Measurements from ENCODE around the gene SARS1. TPM values are rescaled to one million over a fixed set of nuclear protein-coding genes. Genes with fewer than 3 reads are reported as not detected.

The SARS1 gene
- total and polyA plus RNA-seq, 4 donors = 118 to 212 (median 147) TPM

DNA sequence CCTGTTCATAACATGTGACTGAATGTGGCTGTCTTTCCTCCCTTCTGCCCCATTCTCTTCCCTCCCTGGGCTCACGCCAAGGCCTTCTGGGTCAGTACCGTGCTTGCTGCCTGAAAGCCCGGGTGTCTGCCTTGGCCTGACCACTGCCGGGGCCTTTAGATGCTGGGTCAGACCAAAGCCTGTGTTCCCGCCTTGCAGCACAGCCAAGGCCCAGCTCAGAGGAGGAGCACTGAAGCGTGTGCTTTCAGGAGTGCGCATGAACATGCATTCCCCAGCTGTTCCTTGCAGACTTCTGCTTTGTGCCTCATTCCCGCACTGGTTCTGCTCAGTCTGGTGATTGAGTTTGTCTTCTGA is 27.0 kb upstream of the SARS1 start:
- H3K4me1 ChIP-seq (ENCODE audit: control insufficient read depth in 5 of 5, insufficient read depth in 5 of 5, low read length in 5 of 5) = peaks cover 0 to 44% (median 15%) of the 10 kb centered on the region in 5 donors
- peak; percentile 39 for ATAC-seq (ENCODE audit: insufficient read depth, low FRiP score)
- TF ChIP-seq, protein P1, sequence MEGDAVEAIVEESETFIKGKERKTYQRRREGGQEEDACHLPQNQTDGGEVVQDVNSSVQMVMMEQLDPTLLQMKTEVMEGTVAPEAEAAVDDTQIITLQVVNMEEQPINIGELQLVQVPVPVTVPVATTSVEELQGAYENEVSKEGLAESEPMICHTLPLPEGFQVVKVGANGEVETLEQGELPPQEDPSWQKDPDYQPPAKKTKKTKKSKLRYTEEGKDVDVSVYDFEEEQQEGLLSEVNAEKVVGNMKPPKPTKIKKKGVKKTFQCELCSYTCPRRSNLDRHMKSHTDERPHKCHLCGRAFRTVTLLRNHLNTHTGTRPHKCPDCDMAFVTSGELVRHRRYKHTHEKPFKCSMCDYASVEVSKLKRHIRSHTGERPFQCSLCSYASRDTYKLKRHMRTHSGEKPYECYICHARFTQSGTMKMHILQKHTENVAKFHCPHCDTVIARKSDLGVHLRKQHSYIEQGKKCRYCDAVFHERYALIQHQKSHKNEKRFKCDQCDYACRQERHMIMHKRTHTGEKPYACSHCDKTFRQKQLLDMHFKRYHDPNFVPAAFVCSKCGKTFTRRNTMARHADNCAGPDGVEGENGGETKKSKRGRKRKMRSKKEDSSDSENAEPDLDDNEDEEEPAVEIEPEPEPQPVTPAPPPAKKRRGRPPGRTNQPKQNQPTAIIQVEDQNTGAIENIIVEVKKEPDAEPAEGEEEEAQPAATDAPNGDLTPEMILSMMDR (IDR thresholded peaks at IDR 0.05; ENCODE audit: control extremely low read depth, extremely low read depth) = no peak
- no peaks in the 10 kb centered on the region for H3K9me3 ChIP-seq (ENCODE audit: control insufficient read depth in 4 of 4, insufficient read depth in 3 of 4, low read length in 3 of 4)
- H3K4me3 ChIP-seq = no peak overlapping the region
- peak overlapping the region in 1 of 2 donors; percentile 34 for H3K27ac ChIP-seq (ENCODE audit: low read depth in 1 of 2, low read length in 1 of 2)
- H3K9ac ChIP-seq (ENCODE audit: insufficient read depth in 1 of 2, low read length in 2 of 2) = peak overlapping the region in 1 of 2 donors; percentile 67
- WGBS, 2 donors = 67 to 78% methylated on average over 8 of the region's 8 CpGs
- H3K27me3 ChIP-seq (ENCODE audit: control insufficient read depth in 3 of 3, insufficient read depth in 3 of 3, low read length in 2 of 3) = no peaks in the 10 kb centered on the region
- DNase-seq = peak; percentile 86 to 93 (median 89)
- no peaks in the 10 kb centered on the region for H3K36me3 ChIP-seq (ENCODE audit: control insufficient read depth in 4 of 4, insufficient read depth in 4 of 4, low read length in 4 of 4)

DNA sequence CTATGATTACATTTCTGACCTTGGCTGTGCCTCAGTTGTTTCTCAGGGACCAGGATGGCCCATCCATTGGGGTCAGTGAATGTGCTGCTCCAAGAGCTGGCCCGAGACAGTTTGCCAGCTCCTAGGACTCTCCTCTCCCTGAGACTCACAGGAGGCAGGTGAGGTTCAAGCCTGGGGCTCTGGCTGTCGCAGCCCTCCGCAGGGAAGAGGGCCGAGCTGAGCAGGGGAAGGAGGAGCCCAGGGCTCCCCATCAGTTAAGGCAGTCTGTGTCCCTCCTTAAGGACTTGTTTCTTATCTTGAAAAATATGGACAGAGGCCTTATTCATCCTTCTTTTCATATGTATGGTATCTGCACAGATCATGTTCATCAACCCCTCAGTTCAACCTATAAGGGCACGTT is 26.6 kb upstream of the SARS1 start:
- Histone ChIP-seq H3K4me3 (no peak overlapping the region), H3K4me1 (ENCODE audit: control insufficient read depth in 5 of 5, insufficient read depth in 5 of 5, low read length in 5 of 5) (peaks cover 0 to 46% (median 15%) of the 10 kb centered on the region in 5 donors), H3K9me3 (ENCODE audit: control insufficient read depth in 4 of 4, insufficient read depth in 3 of 4, low read length in 3 of 4) (no peaks in the 10 kb centered on the region), H3K27ac (ENCODE audit: low read depth in 1 of 2, low read length in 1 of 2) (peak overlapping the region in 1 of 2 donors; percentile 34), H3K9ac (ENCODE audit: insufficient read depth in 1 of 2, low read length in 2 of 2) (peak overlapping the region in 1 of 2 donors; percentile 67), H3K36me3 (ENCODE audit: control insufficient read depth in 4 of 4, insufficient read depth in 4 of 4, low read length in 4 of 4) (no peaks in the 10 kb centered on the region), H3K27me3 (ENCODE audit: control insufficient read depth in 3 of 3, insufficient read depth in 3 of 3, low read length in 2 of 3) (no peaks in the 10 kb centered on the region)
- WGBS, 2 donors = 80 to 82% methylated on average over 5 of the region's 5 CpGs
- TF ChIP-seq, protein P1 (IDR thresholded peaks at IDR 0.05; ENCODE audit: control extremely low read depth, extremely low read depth) = no peak
- ATAC-seq (ENCODE audit: insufficient read depth, low FRiP score) (no peak), DNase-seq (no peak)

DNA sequence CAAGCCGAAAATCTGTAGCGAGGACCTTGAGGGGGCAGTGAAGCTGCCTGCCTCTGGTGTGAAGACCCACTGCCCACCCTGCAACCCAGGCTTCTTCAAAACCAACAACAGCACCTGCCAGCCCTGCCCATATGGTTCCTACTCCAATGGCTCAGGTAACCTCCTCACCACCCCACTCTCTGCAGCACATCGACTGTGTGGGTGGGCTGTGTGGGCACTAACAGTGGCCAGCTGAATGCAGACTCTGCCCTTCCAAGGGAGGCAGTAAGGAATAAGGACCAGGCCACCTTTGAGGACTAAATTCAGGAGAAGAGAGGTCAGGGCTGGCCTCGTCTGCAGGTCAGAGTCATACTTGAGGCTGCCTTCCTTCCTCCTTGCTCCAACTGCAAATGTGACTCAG is 25.5 kb upstream of the SARS1 start:
- 73 to 92% methylated on average over 4 of the region's 4 CpGs for WGBS, 2 donors
- ATAC-seq (ENCODE audit: insufficient read depth, low FRiP score) = no peak
- H3K27ac ChIP-seq (ENCODE audit: low read depth in 1 of 2, low read length in 1 of 2) = no peak overlapping the region
- H3K9ac ChIP-seq (ENCODE audit: insufficient read depth in 1 of 2, low read length in 2 of 2) = no peak overlapping the region
- H3K36me3 ChIP-seq (ENCODE audit: control insufficient read depth in 4 of 4, insufficient read depth in 4 of 4, low read length in 4 of 4) = no peaks in the 10 kb centered on the region
- H3K9me3 ChIP-seq (ENCODE audit: control insufficient read depth in 4 of 4, insufficient read depth in 3 of 4, low read length in 3 of 4) = no peaks in the 10 kb centered on the region
- DNase-seq = no peak
- H3K4me1 ChIP-seq (ENCODE audit: control insufficient read depth in 5 of 5, insufficient read depth in 5 of 5, low read length in 5 of 5) = peaks cover 0 to 55% (median 21%) of the 10 kb centered on the region in 5 donors
- TF ChIP-seq, protein P1 (IDR thresholded peaks at IDR 0.05; ENCODE audit: control extremely low read depth, extremely low read depth) = no peak
- no peaks in the 10 kb centered on the region for H3K27me3 ChIP-seq (ENCODE audit: control insufficient read depth in 3 of 3, insufficient read depth in 3 of 3, low read length in 2 of 3)
- H3K4me3 ChIP-seq = no peak overlapping the region

DNA sequence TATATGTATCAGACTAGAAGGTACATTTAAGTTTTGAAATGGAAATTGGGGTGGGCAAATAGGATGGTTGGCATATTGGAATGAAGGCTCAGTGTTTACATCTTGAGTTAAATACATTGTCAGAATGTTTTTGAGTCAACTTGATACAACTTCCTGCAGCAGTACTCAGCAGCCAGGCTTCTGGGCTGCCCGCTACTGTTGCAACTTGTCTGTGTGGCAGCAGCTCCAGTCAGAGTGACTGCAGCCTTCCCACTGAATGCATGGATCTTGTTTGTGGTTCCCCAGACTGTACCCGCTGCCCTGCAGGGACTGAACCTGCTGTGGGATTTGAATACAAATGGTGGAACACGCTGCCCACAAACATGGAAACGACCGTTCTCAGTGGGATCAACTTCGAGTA is 24.9 kb upstream of the SARS1 start:
- Histone ChIP-seq H3K4me1 (ENCODE audit: control insufficient read depth in 5 of 5, insufficient read depth in 5 of 5, low read length in 5 of 5) (peaks cover 0 to 55% (median 21%) of the 10 kb centered on the region in 5 donors), H3K36me3 (ENCODE audit: control insufficient read depth in 4 of 4, insufficient read depth in 4 of 4, low read length in 4 of 4) (no peaks in the 10 kb centered on the region), H3K27ac (ENCODE audit: low read depth in 1 of 2, low read length in 1 of 2) (no peak overlapping the region), H3K27me3 (ENCODE audit: control insufficient read depth in 3 of 3, insufficient read depth in 3 of 3, low read length in 2 of 3) (no peaks in the 10 kb centered on the region), H3K9me3 (ENCODE audit: control insufficient read depth in 4 of 4, insufficient read depth in 3 of 4, low read length in 3 of 4) (no peaks in the 10 kb centered on the region), H3K9ac (ENCODE audit: insufficient read depth in 1 of 2, low read length in 2 of 2) (no peak overlapping the region), H3K4me3 (no peak overlapping the region)
- TF ChIP-seq, protein P1 (IDR thresholded peaks at IDR 0.05; ENCODE audit: control extremely low read depth, extremely low read depth) = no peak
- 73 to 80% methylated on average over 6 of the region's 6 CpGs for WGBS, 2 donors
- ATAC-seq (ENCODE audit: insufficient read depth, low FRiP score) (no peak), DNase-seq (no peak)
